GM12878 (cell line): ENCODE results near the gene RAPGEF1. TPM values are rescaled to one million over a fixed set of nuclear protein-coding genes. Genes with fewer than 3 reads are reported as not detected.
A peak's percentile ranks its signal among the peaks of the same experiment; 100 is the strongest.

Experiments used
- ASH2L ChIP-seq: fragments of 300-600, 200-600 bp; sonication (generic); IDR thresholded peaks from 2 replicates; pipeline ENCODE4 v1.6.1; 2017; ENCODE audit warnings: low read depth, mild to moderate bottlenecking, borderline replicate concordance
- BCL11A ChIP-seq: IDR thresholded peaks from 2 replicates; pipeline ENCODE4 v1.6.1; 2011; ENCODE audit warnings: low read depth, low read length
- BHLHE40 ChIP-seq, 2 experiments: fragments of 450-650 bp in 1 of 2; IDR thresholded peaks; 2 replicates each; pipeline ENCODE4 v1.6.1; 2011 to 2017; ENCODE audit warnings: low read depth in 2 of 2, borderline replicate concordance in 1 of 2, improper control_type of control experiment in 1 of 2, low read length in 1 of 2, mild to moderate bottlenecking in 1 of 2
- CHD1 ChIP-seq: IDR thresholded peaks from 2 replicates; pipeline ENCODE4 v1.6.1; 2012; ENCODE audit warnings: low read depth, low read length, improper control_type of control experiment
- CREM ChIP-seq: IDR thresholded peaks from 2 replicates; pipeline ENCODE4 v1.6.1; 2014; ENCODE audit warnings: antibody characterized with exemption, low read depth
- CTCF ChIP-seq, 3 experiments: IDR thresholded peaks in 2 of 3; conservative IDR thresholded peaks in 1 of 3; 2 replicates each; pipeline ENCODE4 v1.5.1; 2011; ENCODE audit warnings: low read depth in 3 of 3, low read length in 3 of 3, mild to moderate bottlenecking in 3 of 3, control low read depth in 2 of 3, moderate library complexity in 2 of 3, inconsistent platforms in 1 of 3, mixed read lengths in 1 of 3; ENCODE audit not compliant: control insufficient read depth in 2 of 3, insufficient read depth in 1 of 3; ENCODE audit errors: extremely low read depth in 1 of 3
- EZH2 ChIP-seq: IDR thresholded peaks from 2 replicates; pipeline ENCODE4 v1.6.1; 2012; ENCODE audit warnings: low read depth, mild to moderate bottlenecking, control low read depth, inconsistent platforms, low read length, borderline replicate concordance; ENCODE audit not compliant: control insufficient read depth
- HSF1 ChIP-seq: fragments of 150-350 bp; IDR thresholded peaks from 2 replicates; pipeline ENCODE4 v1.6.1; 2014; ENCODE audit warnings: mild to moderate bottlenecking, low read depth, low read length
- KAT2A ChIP-seq: conservative IDR thresholded peaks from 2 replicates; pipeline ENCODE4 v1.6.1; 2011; ENCODE audit warnings: low read depth, low read length; ENCODE audit not compliant: control insufficient read depth
- LARP7 ChIP-seq: fragments of 450-650 bp; IDR thresholded peaks from 2 replicates; pipeline ENCODE4 v1.6.1; 2017; ENCODE audit warnings: mild to moderate bottlenecking
- MLLT1 ChIP-seq: fragments of 450-650 bp; IDR thresholded peaks from 2 replicates; pipeline ENCODE4 v1.6.1; 2016; ENCODE audit warnings: mild to moderate bottlenecking
- MTA2 ChIP-seq: fragments of 450-650 bp; IDR thresholded peaks from 2 replicates; pipeline ENCODE4 v1.6.1; 2016; ENCODE audit warnings: low read depth, mild to moderate bottlenecking, moderate library complexity
- MXI1 ChIP-seq: fragments of 150-350 bp; IDR thresholded peaks from 2 replicates; pipeline ENCODE4 v1.6.1; 2011; ENCODE audit warnings: low read depth, mild to moderate bottlenecking, inconsistent platforms, low read length, improper control_type of control experiment
- MYC ChIP-seq: IDR thresholded peaks from 2 replicates; pipeline ENCODE4 v1.6.1; 2011; ENCODE audit warnings: mild to moderate bottlenecking, low read length, moderate library complexity, inconsistent platforms; ENCODE audit not compliant: insufficient read depth, insufficient replicate concordance, insufficient read length, severe bottlenecking
- NFXL1 ChIP-seq: fragments of 450-650 bp; IDR thresholded peaks from 2 replicates; pipeline ENCODE4 v1.6.1; 2017; ENCODE audit warnings: antibody characterized with exemption, mild to moderate bottlenecking, borderline replicate concordance
- NRF1 ChIP-seq: conservative IDR thresholded peaks from 2 replicates; pipeline ENCODE4 v1.6.1; 2011; ENCODE audit warnings: mild to moderate bottlenecking, low read depth, low read length, improper control_type of control experiment
- POLR2AphosphoS5 ChIP-seq: IDR thresholded peaks from 2 replicates; pipeline ENCODE4 v1.6.1; 2011; ENCODE audit warnings: mild to moderate bottlenecking, low read length, inconsistent platforms
- RCOR1 ChIP-seq: conservative IDR thresholded peaks from 2 replicates; pipeline ENCODE4 v1.6.1; 2012; ENCODE audit warnings: low read depth, low read length, improper control_type of control experiment
- SPI1 ChIP-seq: IDR thresholded peaks from 2 replicates; pipeline ENCODE4 v1.6.1; 2011; ENCODE audit warnings: low read depth, mild to moderate bottlenecking, low read length, moderate library complexity, borderline replicate concordance; ENCODE audit not compliant: insufficient read depth
- TBL1XR1 ChIP-seq: IDR thresholded peaks from 2 replicates; pipeline ENCODE4 v1.6.1; 2012; ENCODE audit warnings: low read depth, low read length, improper control_type of control experiment
- YY1 ChIP-seq: IDR thresholded peaks from 2 replicates; pipeline ENCODE4 v1.6.1; 2011; ENCODE audit warnings: low read depth, mild to moderate bottlenecking, low read length
- ZNF217 ChIP-seq: fragments of 450-650 bp; IDR thresholded peaks from 2 replicates; pipeline ENCODE4 v1.6.1; 2017; ENCODE audit warnings: antibody characterized with exemption, mild to moderate bottlenecking
- polyA plus RNA-seq, 11 experiments: library from polyadenylated mRNA; depleted of rRNA in 4 of 11; unstranded in 6 of 11; stranded (reverse) in 5 of 11; fragments of >200 nt; fragmentation: Nextera tagmentation in 4 of 11; fragmentation: Illumina TruSeq in 1 of 11; extraction: Ambion mirVana in 4 of 11; extraction: Trizol in 1 of 11; gene quantifications; 1 replicate in 1 of 11; 2 replicates in 10 of 11; pipeline versions ENCODE4 v1.2.1 to v1.2.3, GENCODE V29; 2011 to 2016; ENCODE audit warnings: inconsistent platforms in 2 of 11, missing spikeins in 2 of 11, low read depth in 1 of 11
- total RNA-seq, 4 experiments: library from RNA; depleted of rRNA in 3 of 4; stranded (reverse); fragments of >200 nt in 3 of 4; fragmentation: Illumina TruSeq in 1 of 4; extraction: Trizol in 1 of 4; gene quantifications; 2 replicates each; pipeline versions ENCODE4 v1.2.1 to v1.2.3, GENCODE V29; 2013 to 2021

The RAPGEF1 gene
- total and polyA plus RNA-seq, 10 of the 15 experiments (the other 5 are each of a cell fraction or from before 2014, with no cell fraction given), result 0.42 to 113 (median 45.9) TPM

GRCh38 chr9:131739133-131739958 is 530 bp downstream of the RAPGEF1 start (continued):
- TF ChIP-seq LARP7 (peak; percentile 87), ASH2L (no peak), SPI1 (no peak), BCL11A (no peak), MTA2 (no peak), TBL1XR1 (no peak), MXI1 (peak; percentile 59; the same call in 1 of the 2 replicates), BHLHE40 (IDR thresholded peaks at IDR 0.05; ENCODE audit: borderline replicate concordance in 1 of 2, low read depth in 2 of 2, low read length in 1 of 2) (peak in 1 of 2 experiments; percentile 33; a peak in 2 of 4 replicates), KAT2A (no peak), MLLT1 (no peak), RCOR1 (no peak), NFXL1 (no peak), ZNF217 (no peak), NRF1 (no peak), CHD1 (no peak), YY1 (0 out of 2 replicates have a peak, but pooled peaks have one; percentile 38), CTCF (IDR thresholded peaks at IDR 0.05 in 2 of 3, conservative IDR thresholded peaks at IDR 0.05 in 1 of 3; ENCODE audit: control insufficient read depth in 2 of 3, extremely low read depth in 1 of 3, insufficient read depth in 1 of 3, low read depth in 3 of 3, low read length in 3 of 3) (no peak), MYC (no peak), CREM (no peak), POLR2AphosphoS5 (no peak), HSF1 (no peak), EZH2 (no peak)
